Testis (tissue), 2 donors: ENCODE data around the gene ZNF236.

Experiments used
- POLR2A ChIP-seq: fragments of 450-650 bp; IDR thresholded peaks from one replicate; pipeline ENCODE4 v1.6.1; 2017; ENCODE audit warnings: antibody characterized with exemption, mild to moderate bottlenecking, moderate library complexity
- TF ChIP-seq, protein P1 (sequence below), 3 experiments: fragments of 450-650 bp in 2 of 3; fragments of 200-600 bp in 1 of 3; sonication (generic) in 1 of 3; IDR thresholded peaks; one replicate each; pipeline ENCODE4 v1.5.1; 2016 to 2019; ENCODE audit warnings: antibody characterized with exemption in 3 of 3, mild to moderate bottlenecking in 2 of 3, moderate library complexity in 1 of 3

DNA sequence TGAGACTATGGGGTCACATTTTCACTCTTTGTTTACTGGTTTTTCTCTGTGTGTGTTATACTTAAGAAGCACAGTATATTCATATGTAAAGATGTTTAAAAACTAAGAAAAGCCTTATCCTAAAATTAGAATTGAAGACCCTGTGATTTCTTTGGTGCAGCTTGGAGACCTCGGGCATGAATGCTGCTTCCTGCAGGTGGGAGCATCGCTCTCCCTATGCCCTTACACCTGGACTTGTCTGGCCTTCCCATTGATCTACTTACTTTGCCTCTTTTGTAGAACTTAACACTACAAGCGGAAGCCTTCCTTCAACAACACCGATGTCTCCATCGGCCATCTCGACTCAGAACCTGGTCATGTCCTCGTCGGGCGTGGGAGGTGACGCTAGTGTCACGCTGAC, 114.5 kb downstream of the ZNF236 start:
- TF ChIP-seq, protein P1, sequence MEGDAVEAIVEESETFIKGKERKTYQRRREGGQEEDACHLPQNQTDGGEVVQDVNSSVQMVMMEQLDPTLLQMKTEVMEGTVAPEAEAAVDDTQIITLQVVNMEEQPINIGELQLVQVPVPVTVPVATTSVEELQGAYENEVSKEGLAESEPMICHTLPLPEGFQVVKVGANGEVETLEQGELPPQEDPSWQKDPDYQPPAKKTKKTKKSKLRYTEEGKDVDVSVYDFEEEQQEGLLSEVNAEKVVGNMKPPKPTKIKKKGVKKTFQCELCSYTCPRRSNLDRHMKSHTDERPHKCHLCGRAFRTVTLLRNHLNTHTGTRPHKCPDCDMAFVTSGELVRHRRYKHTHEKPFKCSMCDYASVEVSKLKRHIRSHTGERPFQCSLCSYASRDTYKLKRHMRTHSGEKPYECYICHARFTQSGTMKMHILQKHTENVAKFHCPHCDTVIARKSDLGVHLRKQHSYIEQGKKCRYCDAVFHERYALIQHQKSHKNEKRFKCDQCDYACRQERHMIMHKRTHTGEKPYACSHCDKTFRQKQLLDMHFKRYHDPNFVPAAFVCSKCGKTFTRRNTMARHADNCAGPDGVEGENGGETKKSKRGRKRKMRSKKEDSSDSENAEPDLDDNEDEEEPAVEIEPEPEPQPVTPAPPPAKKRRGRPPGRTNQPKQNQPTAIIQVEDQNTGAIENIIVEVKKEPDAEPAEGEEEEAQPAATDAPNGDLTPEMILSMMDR (IDR thresholded peaks at IDR 0.05), result no peak
- TF ChIP-seq POLR2A, result no peak
